HCT116 (cell line): ENCODE measurements around the gene GNL2. TPM values are rescaled to one million over a fixed set of nuclear protein-coding genes. Genes with fewer than 3 reads are reported as not detected.

Source experiments
- ATAC-seq: fragments of 200-7000 bp; cut with Tn5 transposase; 2 replicates; pipeline ENCODE4 v1.9.1; 2020; ENCODE audit warnings: mild to moderate bottlenecking, moderate library complexity
- BruUV-seq: library from RNA; stranded (reverse); fragments of 400-500 nt; replicated peaks from 2 replicates; lab custom pipeline; 2021; lab: Mats Ljungman, UMichigan
- CTCF ChIA-PET: fragments of 300-600 bp; sonication (Branson Sonifier 250); formaldehyde crosslinking; loops from one replicate; lab custom pipeline; 2021; ENCODE audit warnings: antibody characterized with exemption; lab: Charles Lee
- POLR2A ChIA-PET: fragments of 300-600, 350-600 bp; sonication (Branson Sonifier 250); formaldehyde crosslinking; loops from one replicate; lab custom pipeline; 2021; ENCODE audit warnings: antibody characterized with exemption; lab: Charles Lee
- RAD21 ChIA-PET, 2 experiments: fragments of 300-600 bp; sonication (Branson Sonifier 250); formaldehyde crosslinking; loops; one replicate each; lab custom pipeline; 2023; ENCODE audit warnings: low total read pairs in 2 of 2; ENCODE audit not compliant: uncharacterized antibody in 2 of 2, unreplicated experiment in 2 of 2, low non-redundant PET in 1 of 2; lab: Charles Lee
- DNase-seq: peaks from one replicate; pipeline ENCODE4 v3.0.0-alpha.2; 2010; ENCODE audit warnings: low read depth, low spot score
- H2AFZ ChIP-seq: fragments of 200-600 bp; shearing (Covaris generic), sonication (generic); 2 replicates; pipeline ENCODE4 v1.6.1; 2017; ENCODE audit warnings: low read depth, mixed run types, mixed read lengths, antibody characterized with exemption, low read length; ENCODE audit not compliant: poor library complexity, severe bottlenecking
- H3K27ac ChIP-seq: 2 replicates; pipeline ENCODE4 v1.5.1; 2012; ENCODE audit warnings: low read depth, low read length
- H3K27me3 ChIP-seq: fragments of 200-600 bp; sonication (generic); 2 replicates; pipeline ENCODE4 v1.6.1; 2016; ENCODE audit warnings: mixed run types, low read length, mixed read lengths; ENCODE audit not compliant: insufficient read depth
- H3K36me3 ChIP-seq, 2 experiments: fragments of 200-500 bp in 1 of 2; fragments of 200-600 bp in 1 of 2; sonication (Bioruptor generic) in 1 of 2; sonication (generic) in 1 of 2; 2 replicates each; pipeline versions ENCODE4 v1.5.1 to v1.6.1; 2014 to 2016; ENCODE audit warnings: low read length in 2 of 2, inconsistent platforms in 1 of 2, mixed read lengths in 1 of 2, mixed run types in 1 of 2; ENCODE audit not compliant: insufficient read depth in 2 of 2, control insufficient read depth in 1 of 2
- H3K4me1 ChIP-seq, 2 experiments: fragments of 200-600 bp in 1 of 2; sonication (generic) in 1 of 2; 2 replicates each; pipeline versions ENCODE4 v1.5.1 to v1.6.1; 2012 to 2017; ENCODE audit warnings: low read length in 2 of 2, inconsistent platforms in 1 of 2, mild to moderate bottlenecking in 1 of 2, mixed read lengths in 1 of 2, mixed run types in 1 of 2, moderate library complexity in 1 of 2; ENCODE audit not compliant: insufficient read depth in 2 of 2, control insufficient read depth in 1 of 2
- H3K4me2 ChIP-seq: fragments of 200-600 bp; sonication (generic); 2 replicates; pipeline ENCODE4 v1.6.1; 2017; ENCODE audit warnings: mixed run types, low read length, mixed read lengths
- H3K4me3 ChIP-seq, 2 experiments: fragments of 200-600 bp in 1 of 2; sonication (generic) in 1 of 2; replicated peaks in 1 of 2; 2 replicates each; pipeline ENCODE4 v1.5.1; 2011 to 2016; ENCODE audit warnings: low read length in 2 of 2, control low read depth in 1 of 2, low read depth in 1 of 2, mild to moderate bottlenecking in 1 of 2, mixed read lengths in 1 of 2, mixed run types in 1 of 2
- H3K79me2 ChIP-seq: fragments of 200-600 bp; sonication (generic); 2 replicates; pipeline ENCODE4 v1.6.1; 2017; ENCODE audit warnings: mild to moderate bottlenecking, mixed run types, low read length, moderate library complexity, mixed read lengths; ENCODE audit not compliant: insufficient read depth
- H3K9ac ChIP-seq: fragments of 200-600 bp; sonication (generic); 2 replicates; pipeline ENCODE4 v1.6.1; 2016; ENCODE audit warnings: low read length, mixed read lengths
- H3K9me2 ChIP-seq: fragments of 200-600 bp; sonication (generic), shearing (Covaris generic); 2 replicates; pipeline ENCODE4 v1.6.1; 2017; ENCODE audit warnings: mixed run types, mild to moderate bottlenecking, moderate library complexity; ENCODE audit not compliant: insufficient read depth
- H3K9me3 ChIP-seq, 2 experiments: fragments of 200-500 bp in 1 of 2; fragments of 200-600 bp in 1 of 2; sonication (Bioruptor generic) in 1 of 2; sonication (generic) in 1 of 2; 2 replicates each; pipeline ENCODE4 v1.6.1; 2014 to 2017; ENCODE audit warnings: low read length in 2 of 2, mixed read lengths in 2 of 2, inconsistent platforms in 1 of 2, low read depth in 1 of 2, mild to moderate bottlenecking in 1 of 2, mixed run types in 1 of 2, moderate library complexity in 1 of 2; ENCODE audit not compliant: control insufficient read depth in 1 of 2, insufficient read depth in 1 of 2
- H4K20me1 ChIP-seq: fragments of 200-600 bp; sonication (generic), shearing (Covaris generic); 2 replicates; pipeline ENCODE4 v1.6.1; 2017; ENCODE audit warnings: mixed run types, mild to moderate bottlenecking, moderate library complexity; ENCODE audit not compliant: insufficient read depth
- CBX3 ChIP-seq: IDR thresholded peaks from 2 replicates; pipeline ENCODE4 v1.6.1; 2012; ENCODE audit warnings: low read depth
- EGR1 ChIP-seq: IDR thresholded peaks from 2 replicates; pipeline ENCODE4 v1.6.1; 2012; ENCODE audit warnings: low read depth
- ELF1 ChIP-seq: IDR thresholded peaks from 2 replicates; pipeline ENCODE4 v1.6.1; 2012; ENCODE audit warnings: low read depth, borderline replicate concordance
- EZH2 ChIP-seq: fragments of 200-600 bp; sonication (generic); IDR thresholded peaks from 2 replicates; pipeline ENCODE4 v1.6.1; 2017; ENCODE audit warnings: antibody characterized with exemption, mixed run types
- EZH2phosphoT487 ChIP-seq: fragments of 200-600 bp; IDR thresholded peaks from 2 replicates; pipeline ENCODE4 v1.6.1; 2018; ENCODE audit warnings: antibody characterized with exemption, borderline replicate concordance
- FOSL1 ChIP-seq: IDR thresholded peaks from 2 replicates; pipeline ENCODE4 v1.6.1; 2012; ENCODE audit warnings: low read depth
- POLR2A ChIP-seq: IDR thresholded peaks from 2 replicates; pipeline ENCODE4 v1.7.0; 2011; ENCODE audit warnings: borderline replicate concordance; ENCODE audit not compliant: insufficient read depth, insufficient read length; ENCODE audit errors: extremely low read depth
- TCF7L2 ChIP-seq: IDR thresholded peaks from 2 replicates; pipeline ENCODE4 v1.7.0; 2011; ENCODE audit warnings: borderline replicate concordance, inconsistent platforms; ENCODE audit not compliant: insufficient read depth, insufficient read length; ENCODE audit errors: extremely low read depth
- YY1 ChIP-seq: IDR thresholded peaks from 2 replicates; pipeline ENCODE4 v1.6.1; 2011; ENCODE audit warnings: low read length, low read depth, moderate library complexity, mild to moderate bottlenecking; ENCODE audit not compliant: insufficient replicate concordance; ENCODE audit errors: extremely low read depth
- ZFX ChIP-seq: fragments of 450-650 bp; IDR thresholded peaks from 2 replicates; pipeline ENCODE4 v1.6.1; 2017
- intact Hi-C: fragments of 100-400 bp; cut with micrococcal nuclease; formaldehyde crosslinking; loops from 2 replicates; pipeline ENCODE4 v1.10.0; 2022
- total RNA-seq: library from RNA; stranded (reverse); gene quantifications from one replicate; pipeline ENCODE4 v1.2.1, GENCODE V29; 2021; ENCODE audit not compliant: unreplicated experiment
- TF ChIP-seq, protein P1 (sequence below): IDR thresholded peaks from 2 replicates; pipeline ENCODE4 v1.6.1; 2011; ENCODE audit warnings: mild to moderate bottlenecking, low read length, moderate library complexity; ENCODE audit not compliant: insufficient replicate concordance; ENCODE audit errors: extremely low read depth
- TF ChIP-seq, protein P2 (sequence below): IDR thresholded peaks from 2 replicates; pipeline ENCODE4 v1.6.1; 2012

The GNL2 gene
- total RNA-seq, 1 experiment from 2014 or later: 79.2 TPM

- ChIA-PET CTCF (no interaction called here), RAD21 (no interaction called here), POLR2A (no interaction called here)
- peak within 1 kb of the TSS; percentile 9 to 32; a peak in 3 of 4 replicates for H3K4me3 ChIP-seq
- H3K4me2 ChIP-seq: peak within 1 kb of the TSS; percentile 65
- H3K36me3 ChIP-seq: no peaks in the 10 kb centered on the region
- H3K27ac ChIP-seq: no peak within 1 kb of the TSS
- H3K79me2 ChIP-seq: no peaks in the 10 kb centered on the region
- intact Hi-C loops: no loop called here
- no peaks in the 10 kb centered on the region for H3K9me2 ChIP-seq
- no peak for TF ChIP-seq ZFX
- no peak for TF ChIP-seq TCF7L2
- TF ChIP-seq YY1: no peak
- no peak for TF ChIP-seq EZH2
- no peak for TF ChIP-seq CBX3
- TF ChIP-seq FOSL1: no peak
- TF ChIP-seq EZH2phosphoT487: no peak
- TF ChIP-seq, protein P1, sequence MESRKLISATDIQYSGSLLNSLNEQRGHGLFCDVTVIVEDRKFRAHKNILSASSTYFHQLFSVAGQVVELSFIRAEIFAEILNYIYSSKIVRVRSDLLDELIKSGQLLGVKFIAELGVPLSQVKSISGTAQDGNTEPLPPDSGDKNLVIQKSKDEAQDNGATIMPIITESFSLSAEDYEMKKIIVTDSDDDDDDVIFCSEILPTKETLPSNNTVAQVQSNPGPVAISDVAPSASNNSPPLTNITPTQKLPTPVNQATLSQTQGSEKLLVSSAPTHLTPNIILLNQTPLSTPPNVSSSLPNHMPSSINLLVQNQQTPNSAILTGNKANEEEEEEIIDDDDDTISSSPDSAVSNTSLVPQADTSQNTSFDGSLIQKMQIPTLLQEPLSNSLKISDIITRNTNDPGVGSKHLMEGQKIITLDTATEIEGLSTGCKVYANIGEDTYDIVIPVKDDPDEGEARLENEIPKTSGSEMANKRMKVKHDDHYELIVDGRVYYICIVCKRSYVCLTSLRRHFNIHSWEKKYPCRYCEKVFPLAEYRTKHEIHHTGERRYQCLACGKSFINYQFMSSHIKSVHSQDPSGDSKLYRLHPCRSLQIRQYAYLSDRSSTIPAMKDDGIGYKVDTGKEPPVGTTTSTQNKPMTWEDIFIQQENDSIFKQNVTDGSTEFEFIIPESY: no peak
- no peak for TF ChIP-seq ELF1
- TF ChIP-seq EGR1: no peak
- TF ChIP-seq, protein P2, sequence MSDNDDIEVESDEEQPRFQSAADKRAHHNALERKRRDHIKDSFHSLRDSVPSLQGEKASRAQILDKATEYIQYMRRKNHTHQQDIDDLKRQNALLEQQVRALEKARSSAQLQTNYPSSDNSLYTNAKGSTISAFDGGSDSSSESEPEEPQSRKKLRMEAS: no peak
- no peak for TF ChIP-seq POLR2A
- TF ChIP-seq, all 23 proteins: peak for 0
- H3K9me3 ChIP-seq: no peaks in the 10 kb centered on the region
- H3K4me1 ChIP-seq: no peaks in the 10 kb centered on the region; a peak in 1 of 4 replicates
- H4K20me1 ChIP-seq: no peaks in the 10 kb centered on the region
- no peak within 1 kb of the TSS for H3K9ac ChIP-seq
- ATAC-seq (peak; percentile 73), DNase-seq (no peak)
- H3K27me3 ChIP-seq: peaks cover 48% of the 10 kb centered on the region
- H2AFZ ChIP-seq: no peak within 1 kb of the TSS
- BruUV-seq: no TSS peak
Observed at GRCh38 chr1:37634244-37634991, 38.7 kb upstream of the GNL2 start, which contains the start of gene RSPO1. Gene RSPO1 (minus strand): TSS chr1:37634892. CDS start chr1:37629661, 5,231 bp downstream.
